Activated CD4-positive, alpha-beta memory T cell treated with anti-CD3 and anti-CD28 coated beads, Interleukin-2, amount 10 ng/mL, durations not matched to agents 7 days and 5 days (primary cell): ENCODE data around the gene TTC28. TPM values are rescaled to one million over a fixed set of nuclear protein-coding genes. Genes with fewer than 3 reads are reported as not detected.
A peak's percentile ranks its signal among the peaks of the same experiment; 100 is the strongest.

Source experiments
- CTCF ChIA-PET: fragments of 350-600 bp; sonication (Branson Sonifier 250); formaldehyde crosslinking; loops from one replicate; lab custom pipeline; 2021; ENCODE audit warnings: antibody characterized with exemption, inconsistent platforms; lab: Charles Lee
- POLR2A ChIA-PET: fragments of 350-600 bp; sonication (Branson Sonifier 250); formaldehyde crosslinking; loops from one replicate; lab custom pipeline; 2021; ENCODE audit warnings: antibody characterized with exemption; lab: Charles Lee
- DNase-seq: peaks from one replicate; pipeline ENCODE4 v3.0.0-alpha.2; 2020
- H3K27ac Mint-ChIP-seq: one replicate; pipeline ENCODE4 v1.8.0; 2021; ENCODE audit warnings: mild to moderate bottlenecking, mixed read lengths
- H3K27me3 Mint-ChIP-seq: one replicate; pipeline ENCODE4 v1.8.0; 2021; ENCODE audit warnings: mixed read lengths
- H3K36me3 Mint-ChIP-seq: one replicate; pipeline ENCODE4 v1.8.0; 2021; ENCODE audit warnings: low read depth, mixed read lengths
- H3K4me1 Mint-ChIP-seq: one replicate; pipeline ENCODE4 v1.8.0; 2021; ENCODE audit warnings: mixed read lengths
- H3K4me3 Mint-ChIP-seq: one replicate; pipeline ENCODE4 v1.8.0; 2021; ENCODE audit warnings: mild to moderate bottlenecking, mixed read lengths
- H3K9me3 Mint-ChIP-seq: one replicate; pipeline ENCODE4 v1.8.0; 2021; ENCODE audit warnings: mixed read lengths
- total RNA-seq, 2 experiments: library from RNA; stranded (reverse); gene quantifications; one replicate each; pipeline ENCODE4 v1.2.3, GENCODE V29; 2021

The TTC28 gene
- total RNA-seq, 2 experiments from 2014 or later: 0.93 to 1.4 TPM

GRCh38 chr22:28344918-28345703 lies 334.5 kb downstream of the TTC28 start:
- no peak overlapping the region for H3K4me3 Mint-ChIP-seq
- peaks cover under 1% of the 10 kb centered on the region for H3K9me3 Mint-ChIP-seq
- H3K27ac Mint-ChIP-seq: no peak overlapping the region
- no peak for DNase-seq
- no peaks in the 10 kb centered on the region for H3K4me1 Mint-ChIP-seq
- peaks cover 31% of the 10 kb centered on the region for H3K27me3 Mint-ChIP-seq
- ChIA-PET POLR2A (no interaction called here), CTCF (interaction anchor here (0.5 kb wide), 1 partner anchor 1768 kb away, joined by 4 read pairs; no protein-coding TSS in a partner anchor)
- H3K36me3 Mint-ChIP-seq: no peaks in the 10 kb centered on the region

GRCh38 chr22:28341001-28341400 lies 338.6 kb downstream of the TTC28 start:
- ChIA-PET CTCF (no interaction called here), POLR2A (no interaction called here)
- DNase-seq: no peak
- no peak overlapping the region for H3K4me3 Mint-ChIP-seq
- H3K27ac Mint-ChIP-seq: no peak overlapping the region
- no peaks in the 10 kb centered on the region for H3K4me1 Mint-ChIP-seq
- peaks cover 4% of the 10 kb centered on the region for H3K9me3 Mint-ChIP-seq
- H3K27me3 Mint-ChIP-seq: peaks cover 24% of the 10 kb centered on the region
- H3K36me3 Mint-ChIP-seq: no peaks in the 10 kb centered on the region

GRCh38 chr22:28333088-28333487 lies 346.6 kb downstream of the TTC28 start:
- H3K4me3 Mint-ChIP-seq: no peak overlapping the region

GRCh38 chr22:28332410-28332809 lies 347.2 kb downstream of the TTC28 start:
- Mint-ChIP-seq H3K4me1 (peaks cover 10% of the 10 kb centered on the region), H3K4me3 (no peak overlapping the region), H3K27me3 (peaks cover 9% of the 10 kb centered on the region), H3K9me3 (no peaks in the 10 kb centered on the region), H3K36me3 (no peaks in the 10 kb centered on the region), H3K27ac (no peak overlapping the region)
- no peak for DNase-seq
- CTCF ChIA-PET: interaction anchor here (0.7 kb wide), 1 partner anchor 110 kb away, joined by 3 read pairs; no protein-coding TSS in a partner anchor
- POLR2A ChIA-PET: no interaction called here

More at GRCh38 chr22:28333088-28333487, 346.6 kb downstream of the TTC28 start:
- Mint-ChIP-seq H3K27ac (no peak overlapping the region), H3K9me3 (no peaks in the 10 kb centered on the region), H3K36me3 (no peaks in the 10 kb centered on the region), H3K27me3 (peaks cover 9% of the 10 kb centered on the region), H3K4me1 (peaks cover 10% of the 10 kb centered on the region)
- no peak for DNase-seq
- ChIA-PET POLR2A (no interaction called here), CTCF (no interaction called here)

- H3K27me3 Mint-ChIP-seq: peaks cover 9% of the 10 kb centered on the region
- no peaks in the 10 kb centered on the region for H3K9me3 Mint-ChIP-seq
- H3K4me1 Mint-ChIP-seq: peaks cover 10% of the 10 kb centered on the region
- DNase-seq: no peak
- POLR2A ChIA-PET: no interaction called here
- no peak overlapping the region for H3K4me3 Mint-ChIP-seq
- CTCF ChIA-PET: no interaction called here
- no peak overlapping the region for H3K27ac Mint-ChIP-seq
- no peaks in the 10 kb centered on the region for H3K36me3 Mint-ChIP-seq
Observed at GRCh38 chr22:28331695-28332094, 347.9 kb downstream of the TTC28 start.

GRCh38 chr22:28329186-28330073 lies 350.2 kb downstream of the TTC28 start:
- ChIA-PET POLR2A (interaction anchor here (1.0 kb wide), 1 partner anchor 22 kb away, joined by 3 read pairs; no protein-coding TSS in a partner anchor), CTCF (no interaction called here)
- no peaks in the 10 kb centered on the region for H3K36me3 Mint-ChIP-seq
- no peak for DNase-seq
- peak overlapping the region; percentile 14 for H3K27ac Mint-ChIP-seq
- H3K4me3 Mint-ChIP-seq: no peak overlapping the region
- peaks cover 13% of the 10 kb centered on the region for H3K27me3 Mint-ChIP-seq
- H3K4me1 Mint-ChIP-seq: peaks cover 10% of the 10 kb centered on the region
- H3K9me3 Mint-ChIP-seq: no peaks in the 10 kb centered on the region

- no peaks in the 10 kb centered on the region for H3K36me3 Mint-ChIP-seq
Observed at GRCh38 chr22:28328756-28329155, 350.9 kb downstream of the TTC28 start.

GRCh38 chr22:28316014-28316413 lies 363.6 kb downstream of the TTC28 start:
- Mint-ChIP-seq H3K4me3 (no peak overlapping the region), H3K36me3 (no peaks in the 10 kb centered on the region), H3K27me3 (peaks cover 18% of the 10 kb centered on the region), H3K27ac (no peak overlapping the region), H3K4me1 (no peaks in the 10 kb centered on the region), H3K9me3 (no peaks in the 10 kb centered on the region)
- ChIA-PET CTCF (no interaction called here), POLR2A (no interaction called here)
- no peak for DNase-seq

More at GRCh38 chr22:28328756-28329155, 350.9 kb downstream of the TTC28 start:
- ChIA-PET POLR2A (interaction anchor here (0.7 kb wide), 1 partner anchor 129 kb away, joined by 3 read pairs; no protein-coding TSS in a partner anchor), CTCF (no interaction called here)
- no peak for DNase-seq
- Mint-ChIP-seq H3K27me3 (peaks cover 16% of the 10 kb centered on the region), H3K27ac (no peak overlapping the region), H3K4me1 (peaks cover 10% of the 10 kb centered on the region), H3K4me3 (no peak overlapping the region), H3K9me3 (no peaks in the 10 kb centered on the region)

GRCh38 chr22:28314959-28315358 lies 364.7 kb downstream of the TTC28 start:
- CTCF ChIA-PET: no interaction called here

GRCh38 chr22:28310299-28310698 lies 369.3 kb downstream of the TTC28 start:
- Mint-ChIP-seq H3K27me3 (peaks cover 30% of the 10 kb centered on the region), H3K9me3 (no peaks in the 10 kb centered on the region), H3K4me1 (no peaks in the 10 kb centered on the region), H3K4me3 (no peak overlapping the region), H3K27ac (no peak overlapping the region), H3K36me3 (no peaks in the 10 kb centered on the region)
- ChIA-PET POLR2A (no interaction called here), CTCF (no interaction called here)
- DNase-seq: no peak

More at GRCh38 chr22:28314959-28315358, 364.7 kb downstream of the TTC28 start:
- Mint-ChIP-seq H3K27ac (no peak overlapping the region), H3K4me3 (no peak overlapping the region), H3K36me3 (no peaks in the 10 kb centered on the region), H3K9me3 (no peaks in the 10 kb centered on the region), H3K4me1 (no peaks in the 10 kb centered on the region), H3K27me3 (peaks cover 20% of the 10 kb centered on the region)
- no peak for DNase-seq
- POLR2A ChIA-PET: no interaction called here

- Mint-ChIP-seq H3K4me3 (no peak overlapping the region), H3K27ac (no peak overlapping the region), H3K9me3 (no peaks in the 10 kb centered on the region), H3K27me3 (peaks cover 17% of the 10 kb centered on the region), H3K4me1 (peaks cover 11% of the 10 kb centered on the region), H3K36me3 (no peaks in the 10 kb centered on the region)
- CTCF ChIA-PET: no interaction called here
- POLR2A ChIA-PET: no interaction called here
- no peak for DNase-seq
Observed at GRCh38 chr22:28299753-28300152, 379.9 kb downstream of the TTC28 start.

GRCh38 chr22:28299309-28299708 lies 380.3 kb downstream of the TTC28 start:
- ChIA-PET CTCF (no interaction called here), POLR2A (no interaction called here)
- no peak for DNase-seq
- Mint-ChIP-seq H3K36me3 (no peaks in the 10 kb centered on the region), H3K4me3 (no peak overlapping the region), H3K27me3 (peaks cover 17% of the 10 kb centered on the region), H3K4me1 (peaks cover 11% of the 10 kb centered on the region), H3K9me3 (no peaks in the 10 kb centered on the region), H3K27ac (no peak overlapping the region)

GRCh38 chr22:28297504-28297903 lies 382.1 kb downstream of the TTC28 start:
- CTCF ChIA-PET: no interaction called here
- Mint-ChIP-seq H3K27ac (no peak overlapping the region), H3K27me3 (peaks cover 25% of the 10 kb centered on the region), H3K36me3 (no peaks in the 10 kb centered on the region), H3K4me1 (peaks cover 11% of the 10 kb centered on the region), H3K4me3 (no peak overlapping the region), H3K9me3 (no peaks in the 10 kb centered on the region)
- no peak for DNase-seq
- POLR2A ChIA-PET: no interaction called here
